ENCODE results near the gene ZMAT3.

Gene ZMAT3

DNA sequence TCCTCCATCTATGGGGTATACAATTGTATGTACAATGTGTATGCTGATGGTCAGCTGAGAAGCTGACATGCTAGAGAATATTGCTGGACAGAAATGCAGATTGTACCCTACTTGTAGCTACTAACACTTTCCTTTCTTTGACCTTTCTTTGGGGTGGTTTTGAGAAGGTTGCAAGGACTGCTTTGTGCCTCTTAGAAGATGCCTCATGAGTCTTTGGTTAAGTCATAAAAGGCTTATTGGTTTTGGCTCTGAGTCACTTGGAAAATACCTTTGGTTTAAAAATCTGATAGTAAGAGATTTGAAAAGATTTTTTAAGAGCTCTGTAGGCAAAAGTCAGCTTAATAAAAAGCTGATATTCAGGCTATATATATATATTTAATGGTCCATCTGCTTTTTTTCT is 71.5 kb downstream of the ZMAT3 start:
- TF ChIP-seq, protein P1, sequence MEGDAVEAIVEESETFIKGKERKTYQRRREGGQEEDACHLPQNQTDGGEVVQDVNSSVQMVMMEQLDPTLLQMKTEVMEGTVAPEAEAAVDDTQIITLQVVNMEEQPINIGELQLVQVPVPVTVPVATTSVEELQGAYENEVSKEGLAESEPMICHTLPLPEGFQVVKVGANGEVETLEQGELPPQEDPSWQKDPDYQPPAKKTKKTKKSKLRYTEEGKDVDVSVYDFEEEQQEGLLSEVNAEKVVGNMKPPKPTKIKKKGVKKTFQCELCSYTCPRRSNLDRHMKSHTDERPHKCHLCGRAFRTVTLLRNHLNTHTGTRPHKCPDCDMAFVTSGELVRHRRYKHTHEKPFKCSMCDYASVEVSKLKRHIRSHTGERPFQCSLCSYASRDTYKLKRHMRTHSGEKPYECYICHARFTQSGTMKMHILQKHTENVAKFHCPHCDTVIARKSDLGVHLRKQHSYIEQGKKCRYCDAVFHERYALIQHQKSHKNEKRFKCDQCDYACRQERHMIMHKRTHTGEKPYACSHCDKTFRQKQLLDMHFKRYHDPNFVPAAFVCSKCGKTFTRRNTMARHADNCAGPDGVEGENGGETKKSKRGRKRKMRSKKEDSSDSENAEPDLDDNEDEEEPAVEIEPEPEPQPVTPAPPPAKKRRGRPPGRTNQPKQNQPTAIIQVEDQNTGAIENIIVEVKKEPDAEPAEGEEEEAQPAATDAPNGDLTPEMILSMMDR (conservative IDR thresholded peaks at IDR 0.05; ENCODE audit: low read length): no peak
- DNase-seq (ENCODE audit: low read depth): no peak
- H3K4me3 ChIP-seq (ENCODE audit: low read length): no peak overlapping the region

DNA sequence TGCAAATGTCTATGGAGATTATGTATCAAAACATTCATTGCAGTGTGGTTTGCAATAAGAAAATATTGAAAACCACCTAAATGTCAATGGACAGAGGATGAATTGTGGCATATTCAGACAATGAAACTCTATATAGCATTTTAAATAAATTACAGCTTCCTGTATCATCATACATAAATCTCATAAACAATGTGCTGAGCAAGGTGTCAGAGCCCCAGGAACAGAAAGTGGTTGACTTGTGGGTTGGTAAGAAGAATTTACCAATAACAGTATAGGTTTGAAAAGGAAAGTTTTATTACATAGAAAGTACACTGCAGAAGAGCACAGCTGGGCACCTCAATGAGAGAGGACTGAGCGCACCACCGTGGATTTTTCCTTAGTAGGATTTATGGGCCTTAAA is 75.2 kb downstream of the ZMAT3 start:
- no peak overlapping the region for H3K4me3 ChIP-seq (ENCODE audit: low read length)
- no peak for DNase-seq (ENCODE audit: low read depth)
- TF ChIP-seq, protein P1 (conservative IDR thresholded peaks at IDR 0.05; ENCODE audit: low read length): no peak

DNA sequence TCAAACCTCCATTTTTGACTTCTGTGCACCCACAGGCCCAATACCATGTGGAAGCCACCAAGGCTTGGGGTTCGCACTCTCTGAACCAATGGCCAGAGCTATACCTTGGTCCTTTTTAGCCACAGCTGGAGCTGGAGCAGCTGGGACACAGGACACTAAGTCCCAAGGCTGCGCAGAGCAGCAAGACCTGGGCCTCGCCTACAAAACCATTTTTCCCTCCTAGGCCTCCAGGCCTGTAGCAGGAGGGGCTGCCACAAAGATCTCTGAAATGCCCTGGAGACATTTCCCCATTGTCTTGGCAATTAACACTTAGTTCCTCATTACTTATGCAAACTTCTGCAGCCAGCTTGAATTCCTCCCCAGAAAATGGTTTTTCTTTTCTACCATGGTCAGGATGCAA is 81.3 kb downstream of the ZMAT3 start:
- H3K4me3 ChIP-seq (ENCODE audit: low read length): no peak overlapping the region
- DNase-seq (ENCODE audit: low read depth): no peak
- TF ChIP-seq, protein P1 (conservative IDR thresholded peaks at IDR 0.05; ENCODE audit: low read length): no peak

- H3K4me3 ChIP-seq (ENCODE audit: low read length): no peak overlapping the region
- TF ChIP-seq, protein P1 (conservative IDR thresholded peaks at IDR 0.05; ENCODE audit: low read length): no peak
- DNase-seq (ENCODE audit: low read depth): no peak
Observed at GRCh38 chr3:178989821-178990220, 81.8 kb downstream of the ZMAT3 start.

DNA sequence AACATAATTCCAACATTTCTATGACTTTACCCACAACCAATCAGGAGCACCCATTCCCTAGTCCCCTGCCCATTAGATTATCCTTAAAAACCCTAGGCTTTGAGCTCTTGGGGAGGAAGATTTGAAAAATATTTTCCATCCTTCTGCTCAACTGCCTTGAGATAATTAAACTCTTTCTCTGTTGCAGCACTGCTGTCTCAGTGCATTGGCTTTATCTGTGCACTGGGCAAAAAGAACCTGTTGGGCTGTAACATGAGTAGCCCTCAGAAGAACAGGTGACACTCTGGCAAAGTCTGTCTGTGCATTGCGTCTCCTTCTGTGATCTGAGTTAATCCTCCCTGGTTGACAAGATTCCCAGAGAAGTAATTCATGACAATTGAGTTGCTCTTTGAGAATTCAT is 83.9 kb downstream of the ZMAT3 start:
- no peak overlapping the region for H3K4me3 ChIP-seq (ENCODE audit: low read length)
- TF ChIP-seq, protein P1 (conservative IDR thresholded peaks at IDR 0.05; ENCODE audit: low read length): no peak
- DNase-seq (ENCODE audit: low read depth): no peak

DNA sequence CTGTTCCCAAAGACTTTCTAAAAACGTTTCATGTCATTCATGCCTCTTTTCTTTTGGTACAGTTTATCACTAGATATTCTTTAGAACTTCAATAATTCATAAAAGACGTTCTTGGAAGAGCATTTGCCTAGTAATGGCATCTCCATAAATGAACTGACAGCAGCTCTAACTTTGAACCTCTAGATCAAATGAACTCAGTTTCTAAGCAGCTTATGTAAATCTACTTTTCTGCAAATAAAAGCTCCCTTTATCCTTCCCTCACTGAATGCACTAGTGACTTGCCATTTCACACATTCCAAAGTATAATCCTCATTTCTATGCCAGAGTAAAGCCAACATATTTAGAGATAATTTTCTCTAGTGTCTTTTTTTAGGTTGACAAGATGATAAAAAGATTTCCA is 85.2 kb downstream of the ZMAT3 start:
- no peak for DNase-seq (ENCODE audit: low read depth)
- no peak overlapping the region for H3K4me3 ChIP-seq (ENCODE audit: low read length)
- TF ChIP-seq, protein P1 (conservative IDR thresholded peaks at IDR 0.05; ENCODE audit: low read length): no peak

GRCh38 chr3:178982137-178982536 is 89.5 kb downstream of the ZMAT3 start:
- TF ChIP-seq, protein P1 (conservative IDR thresholded peaks at IDR 0.05; ENCODE audit: low read length): no peak
- no peak overlapping the region for H3K4me3 ChIP-seq (ENCODE audit: low read length)
- no peak for DNase-seq (ENCODE audit: low read depth)

Data from AG10803 (cell line).